Activated B cell treated with CpG ODN at 0.5 μM for 24 hours (primary cell): ENCODE measurements around the gene SFSWAP. TPM values are rescaled to one million over a fixed set of nuclear protein-coding genes. Genes with fewer than 3 reads are reported as not detected.

ENCODE experiments used
- ATAC-seq: fragments of 200-7000 bp; cut with Tn5 transposase; one replicate; pipeline ENCODE4 v1.10.0; 2021; ENCODE audit warnings: low read depth, mild to moderate bottlenecking, moderate library complexity
- CTCF ChIA-PET: fragments of 350-600 bp; sonication (Branson Sonifier 250); formaldehyde crosslinking; loops from one replicate; lab custom pipeline; 2021; ENCODE audit warnings: antibody characterized with exemption; lab: Charles Lee
- POLR2A ChIA-PET: fragments of 350-600 bp; sonication (Branson Sonifier 250); formaldehyde crosslinking; loops from one replicate; lab custom pipeline; 2021; ENCODE audit warnings: antibody characterized with exemption; lab: Charles Lee
- DNase-seq: peaks from one replicate; pipeline ENCODE4 v3.0.0; 2022
- H3K27ac Mint-ChIP-seq: one replicate; pipeline ENCODE4 v1.8.0; 2020; ENCODE audit warnings: mixed read lengths
- H3K27me3 Mint-ChIP-seq: one replicate; pipeline ENCODE4 v1.8.0; 2021; ENCODE audit warnings: mixed read lengths
- H3K36me3 Mint-ChIP-seq: one replicate; pipeline ENCODE4 v1.8.0; 2021; ENCODE audit warnings: low read depth, mixed read lengths
- H3K4me1 Mint-ChIP-seq: one replicate; pipeline ENCODE4 v1.8.0; 2021; ENCODE audit warnings: mixed read lengths
- H3K4me3 Mint-ChIP-seq: one replicate; pipeline ENCODE4 v1.8.0; 2020; ENCODE audit warnings: mild to moderate bottlenecking, mixed read lengths
- H3K9me3 Mint-ChIP-seq: one replicate; pipeline ENCODE4 v1.8.0; 2020; ENCODE audit warnings: mixed read lengths
- CTCF ChIP-seq: fragments of 200-600 bp; IDR thresholded peaks from one replicate; pipeline ENCODE4 v1.8.0; 2022; ENCODE audit warnings: antibody characterized with exemption, mild to moderate bottlenecking
- intact Hi-C: fragments of 100-400 bp; cut with micrococcal nuclease; formaldehyde crosslinking; loops from one replicate; pipeline ENCODE4 v1.15.1; 2024
- total RNA-seq: library from RNA; stranded (reverse); gene quantifications from 2 replicates; pipeline ENCODE4 v1.2.3, GENCODE V29; 2022

Gene SFSWAP
- total RNA-seq, 1 donor from 2014 or later: 88.0 TPM

- Mint-ChIP-seq H3K4me1 (peaks cover 11% of the 10 kb centered on the region), H3K27ac (no peak overlapping the region), H3K4me3 (no peak overlapping the region), H3K9me3 (no peaks in the 10 kb centered on the region), H3K27me3 (peaks cover 7% of the 10 kb centered on the region), H3K36me3 (no peaks in the 10 kb centered on the region)
- no peak for ATAC-seq
- CTCF ChIA-PET: no interaction called here
- intact Hi-C loops: no loop called here
- POLR2A ChIA-PET: no interaction called here
- no peak for TF ChIP-seq CTCF
- DNase-seq: no peak
Measured at GRCh38 chr12:131833896-131834641, 123.2 kb downstream of the SFSWAP start.

- H3K27ac Mint-ChIP-seq: no peak overlapping the region
- ChIA-PET CTCF (interaction anchor here (1.6 kb wide), 1 partner anchor 115 kb away, joined by 4 read pairs; the partner anchor contains the start of gene EP400), POLR2A (no interaction called here)
- ATAC-seq (no peak), DNase-seq (no peak)
- H3K4me1 Mint-ChIP-seq: peaks cover 6% of the 10 kb centered on the region
- intact Hi-C loops: no loop called here
- no peak for TF ChIP-seq CTCF
- H3K4me3 Mint-ChIP-seq: no peak overlapping the region
- H3K27me3 Mint-ChIP-seq: peaks cover 7% of the 10 kb centered on the region
- no peaks in the 10 kb centered on the region for H3K36me3 Mint-ChIP-seq
- H3K9me3 Mint-ChIP-seq: no peaks in the 10 kb centered on the region
Measured at GRCh38 chr12:131834798-131835615, 124.1 kb downstream of the SFSWAP start.

- Mint-ChIP-seq H3K9me3 (no peaks in the 10 kb centered on the region), H3K36me3 (peaks cover 2% of the 10 kb centered on the region), H3K27ac (no peak overlapping the region), H3K4me3 (no peak overlapping the region), H3K27me3 (peaks cover 7% of the 10 kb centered on the region), H3K4me1 (peaks cover 5% of the 10 kb centered on the region)
- DNase-seq: no peak
- ATAC-seq: no peak
- intact Hi-C loops: no loop called here
- ChIA-PET POLR2A (interaction anchor here (0.7 to 0.8 kb wide), 2 partner anchors 80 to 114 kb away, joined by 3 read pairs; partner anchors contain the start of gene EP400), CTCF (interaction anchor here (1.6 kb wide), 1 partner anchor 114 kb away, joined by 4 read pairs; the partner anchor contains the start of gene EP400)
- TF ChIP-seq CTCF: no peak
Measured at GRCh38 chr12:131835616-131836171, 124.8 kb downstream of the SFSWAP start.

GRCh38 chr12:131836193-131836592 is 125.3 kb downstream of the SFSWAP start:
- H3K9me3 Mint-ChIP-seq: no peaks in the 10 kb centered on the region
- H3K27me3 Mint-ChIP-seq: peaks cover 7% of the 10 kb centered on the region
- ChIA-PET CTCF (interaction anchor here (1.6 kb wide), 1 partner anchor 114 kb away, joined by 4 read pairs; the partner anchor contains the start of gene EP400), POLR2A (interaction anchor here (0.7 to 0.8 kb wide), 2 partner anchors 79 to 113 kb away, joined by 3 read pairs; partner anchors contain the start of gene EP400)
- DNase-seq (no peak), ATAC-seq (no peak)
- H3K4me1 Mint-ChIP-seq: peaks cover under 1% of the 10 kb centered on the region
- peaks cover 2% of the 10 kb centered on the region for H3K36me3 Mint-ChIP-seq
- no peak for TF ChIP-seq CTCF
- no peak overlapping the region for H3K27ac Mint-ChIP-seq
- H3K4me3 Mint-ChIP-seq: no peak overlapping the region
- intact Hi-C loops: no loop called here
